Stimulated activated CD8-positive, alpha-beta memory T cell treated with anti-CD3 and anti-CD28 coated beads, Interleukin-7, amount 100 ng/mL, for 4 hours (primary cell): ENCODE measurements around the gene TNFSF9.
"Not testable (repeated sequence)": the region's sequence is repeated elsewhere in the genome, so short reads cannot be mapped to it uniquely, and the experiment has no call there.

Experiments
- DNase-seq, 2 donors: peaks; one replicate each; pipeline ENCODE4 v3.0.0-alpha.2; 2020; ENCODE audit warnings: low read depth in 2 of 2

Gene TNFSF9

GRCh38 chr19:6508028-6508771, 22.6 kb upstream of the TNFSF9 start:
- not testable (repeated sequence) for DNase-seq

- DNase-seq, result no peak
These were observed 21.5 kb upstream of the TNFSF9 start for GRCh38 chr19:6509118-6509971.

GRCh38 chr19:6510618-6511017, 20.2 kb upstream of the TNFSF9 start:
- DNase-seq, result no peak

GRCh38 chr19:6514089-6514488, 16.7 kb upstream of the TNFSF9 start:
- DNase-seq, result no peak

- DNase-seq, result no peak
These were observed 15.8 kb upstream of the TNFSF9 start for GRCh38 chr19:6514926-6515544.

- peak; percentile 29 to 54 for DNase-seq
These were observed 14.7 kb upstream of the TNFSF9 start for GRCh38 chr19:6516018-6516658.

GRCh38 chr19:6516659-6517291, 14.1 kb upstream of the TNFSF9 start:
- peak; percentile 81 to 83 for DNase-seq

GRCh38 chr19:6518145-6518911, 12.5 kb upstream of the TNFSF9 start:
- DNase-seq, result no peak

GRCh38 chr19:6519289-6519688, 11.5 kb upstream of the TNFSF9 start:
- DNase-seq, result no peak

GRCh38 chr19:6521718-6522646, 8.8 kb upstream of the TNFSF9 start:
- DNase-seq, result peak; percentile 54 to 76

- DNase-seq, result no peak
These were observed 8.1 kb upstream of the TNFSF9 start for GRCh38 chr19:6522712-6523111.

GRCh38 chr19:6524311-6524710, 6.5 kb upstream of the TNFSF9 start:
- DNase-seq, result no peak

GRCh38 chr19:6527893-6528543, 2.8 kb upstream of the TNFSF9 start:
- no peak for DNase-seq

- DNase-seq, result no peak
These were observed 2.2 kb upstream of the TNFSF9 start for GRCh38 chr19:6528544-6529121.

GRCh38 chr19:6529351-6529750, 1.5 kb upstream of the TNFSF9 start:
- no peak for DNase-seq

GRCh38 chr19:6529937-6530385, 865 bp upstream of the TNFSF9 start:
- no peak for DNase-seq

GRCh38 chr19:6531163-6531955, 533 bp downstream of the TNFSF9 start:
- DNase-seq, result no peak

- no peak for DNase-seq
These were observed 1.1 kb downstream of the TNFSF9 start for GRCh38 chr19:6531956-6532243.
